PC-9 (cell line): ENCODE data around the gene KLF2. TPM values are rescaled to one million over a fixed set of nuclear protein-coding genes. Genes with fewer than 3 reads are reported as not detected.

ENCODE experiments used
- BruUV-seq: library from RNA; stranded (reverse); fragments of 400-500 nt; replicated peaks from 2 replicates; lab custom pipeline; 2021; lab: Mats Ljungman, UMichigan
- CTCF ChIA-PET: fragments of 300-600 bp; sonication (Branson Sonifier 250); formaldehyde crosslinking; loops from one replicate; lab custom pipeline; 2022; ENCODE audit warnings: antibody characterized with exemption; lab: Charles Lee
- POLR2A ChIA-PET: fragments of 300-600 bp; sonication (Branson Sonifier 250); formaldehyde crosslinking; loops from one replicate; lab custom pipeline; 2022; ENCODE audit warnings: antibody characterized with exemption; ENCODE audit not compliant: unreplicated experiment; lab: Charles Lee
- DNase-seq, 2 experiments: peaks; one replicate each; pipeline versions ENCODE4 v3.0.0 to v3.0.0-alpha.2; 2015 to 2022; ENCODE audit warnings: mixed read lengths in 1 of 2
- H2AFZ ChIP-seq: fragments of 200-600 bp; sonication (generic); 2 replicates; pipeline ENCODE4 v1.8.1; 2017; ENCODE audit warnings: antibody characterized with exemption
- H3F3A ChIP-seq: fragments of 200-600 bp; sonication (generic); 2 replicates; pipeline ENCODE4 v1.8.1; 2017; ENCODE audit warnings: antibody characterized with exemption, mild to moderate bottlenecking, low read depth; ENCODE audit not compliant: insufficient read depth
- H3K27ac ChIP-seq: fragments of 200-600 bp; sonication (generic); 2 replicates; pipeline ENCODE4 v1.6.1; 2016; ENCODE audit warnings: mixed run types
- H3K27me3 ChIP-seq: fragments of 200-600 bp; sonication (generic); 2 replicates; pipeline ENCODE4 v1.6.1; 2016; ENCODE audit warnings: low read depth, mixed run types; ENCODE audit not compliant: insufficient read depth
- H3K36me3 ChIP-seq: fragments of 200-600 bp; sonication (generic); 2 replicates; pipeline ENCODE4 v1.6.1; 2016; ENCODE audit warnings: low read depth, mixed run types
- H3K4me1 ChIP-seq: fragments of 200-600 bp; sonication (generic); replicated peaks from 2 replicates; pipeline ENCODE4 v1.6.1; 2016; ENCODE audit warnings: mixed run types; ENCODE audit not compliant: insufficient read depth
- H3K4me2 ChIP-seq: fragments of 200-600 bp; sonication (generic); 2 replicates; pipeline ENCODE4 v1.6.1; 2017; ENCODE audit warnings: mixed run types
- H3K4me3 ChIP-seq: fragments of 200-600 bp; sonication (generic); 2 replicates; pipeline ENCODE4 v1.6.1; 2016; ENCODE audit warnings: mixed run types
- H3K79me2 ChIP-seq: fragments of 200-600 bp; sonication (generic); 2 replicates; pipeline ENCODE4 v1.6.1; 2017; ENCODE audit warnings: low read depth, mixed run types
- H3K9me2 ChIP-seq: fragments of 200-600 bp; sonication (generic); 2 replicates; pipeline ENCODE4 v1.8.1; 2017; ENCODE audit warnings: mild to moderate bottlenecking; ENCODE audit not compliant: insufficient read depth
- H3K9me3 ChIP-seq: fragments of 200-600 bp; sonication (generic); 2 replicates; pipeline ENCODE4 v1.8.1; 2016; ENCODE audit warnings: low read depth; ENCODE audit not compliant: insufficient read depth
- H4K20me1 ChIP-seq: fragments of 200-600 bp; sonication (generic); 2 replicates; pipeline ENCODE4 v1.8.1; 2017; ENCODE audit not compliant: insufficient read depth
- EZH2 ChIP-seq: fragments of 200-600 bp; sonication (generic); IDR thresholded peaks from 2 replicates; pipeline ENCODE4 v1.8.0; 2017; ENCODE audit warnings: antibody characterized with exemption, low read depth
- intact Hi-C: fragments of 100-400 bp; cut with micrococcal nuclease; formaldehyde crosslinking; loops from one replicate; pipeline ENCODE4 v1.10.0; 2022; ENCODE audit not compliant: unreplicated experiment
- total RNA-seq: library from RNA; stranded (reverse); gene quantifications from 2 replicates; pipeline ENCODE4 v1.2.3, GENCODE V29; 2021
- TF ChIP-seq, protein P1 (sequence below): fragments of 200-600 bp; sonication (generic); conservative IDR thresholded peaks from 2 replicates; pipeline ENCODE4 v1.6.1; 2017; ENCODE audit warnings: mixed run types, antibody characterized with exemption, mild to moderate bottlenecking, moderate library complexity

Gene KLF2
- total RNA-seq, 1 experiment from 2014 or later, result 1.6 TPM

DNA sequence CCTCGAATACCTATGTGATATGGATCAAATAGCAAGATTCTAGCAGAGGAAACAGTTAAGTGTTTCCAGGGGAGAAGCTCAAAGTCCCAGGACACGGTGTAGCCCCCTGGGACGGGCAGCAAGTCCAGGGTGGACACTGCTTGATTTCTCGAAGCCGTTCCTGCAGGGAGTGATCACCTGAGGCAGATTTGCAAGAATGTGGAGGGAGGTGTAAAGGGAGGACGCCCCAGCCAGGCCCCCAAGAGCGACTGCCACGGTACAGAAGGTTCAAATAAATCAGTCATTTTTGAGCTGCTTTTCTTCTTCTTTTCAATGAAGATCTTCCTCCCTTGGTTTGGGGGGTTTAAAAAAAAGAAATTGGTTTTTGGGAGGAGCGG is 41.4 kb downstream of the KLF2 start:
- TF ChIP-seq, protein P1, sequence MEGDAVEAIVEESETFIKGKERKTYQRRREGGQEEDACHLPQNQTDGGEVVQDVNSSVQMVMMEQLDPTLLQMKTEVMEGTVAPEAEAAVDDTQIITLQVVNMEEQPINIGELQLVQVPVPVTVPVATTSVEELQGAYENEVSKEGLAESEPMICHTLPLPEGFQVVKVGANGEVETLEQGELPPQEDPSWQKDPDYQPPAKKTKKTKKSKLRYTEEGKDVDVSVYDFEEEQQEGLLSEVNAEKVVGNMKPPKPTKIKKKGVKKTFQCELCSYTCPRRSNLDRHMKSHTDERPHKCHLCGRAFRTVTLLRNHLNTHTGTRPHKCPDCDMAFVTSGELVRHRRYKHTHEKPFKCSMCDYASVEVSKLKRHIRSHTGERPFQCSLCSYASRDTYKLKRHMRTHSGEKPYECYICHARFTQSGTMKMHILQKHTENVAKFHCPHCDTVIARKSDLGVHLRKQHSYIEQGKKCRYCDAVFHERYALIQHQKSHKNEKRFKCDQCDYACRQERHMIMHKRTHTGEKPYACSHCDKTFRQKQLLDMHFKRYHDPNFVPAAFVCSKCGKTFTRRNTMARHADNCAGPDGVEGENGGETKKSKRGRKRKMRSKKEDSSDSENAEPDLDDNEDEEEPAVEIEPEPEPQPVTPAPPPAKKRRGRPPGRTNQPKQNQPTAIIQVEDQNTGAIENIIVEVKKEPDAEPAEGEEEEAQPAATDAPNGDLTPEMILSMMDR, result no peak
- no peak for TF ChIP-seq EZH2
- intact Hi-C loops, result no loop called here
- Histone ChIP-seq H3K36me3 (no peaks in the 10 kb centered on the region), H3F3A (0 out of 2 replicates have a peak, but pooled peaks cover 5% of the 10 kb centered on the region), H3K4me1 (no peaks in the 10 kb centered on the region), H4K20me1 (no peaks in the 10 kb centered on the region), H3K27ac (no peak overlapping the region), H3K4me2 (no peak overlapping the region), H3K4me3 (no peak overlapping the region), H3K9me3 (no peaks in the 10 kb centered on the region), H3K27me3 (no peaks in the 10 kb centered on the region), H3K9me2 (no peaks in the 10 kb centered on the region), H3K79me2 (no peaks in the 10 kb centered on the region), H2AFZ (no peak overlapping the region)
- CTCF ChIA-PET, result no interaction called here
- POLR2A ChIA-PET, result no interaction called here
- BruUV-seq, result no TSS peak
- no peak for DNase-seq

DNA sequence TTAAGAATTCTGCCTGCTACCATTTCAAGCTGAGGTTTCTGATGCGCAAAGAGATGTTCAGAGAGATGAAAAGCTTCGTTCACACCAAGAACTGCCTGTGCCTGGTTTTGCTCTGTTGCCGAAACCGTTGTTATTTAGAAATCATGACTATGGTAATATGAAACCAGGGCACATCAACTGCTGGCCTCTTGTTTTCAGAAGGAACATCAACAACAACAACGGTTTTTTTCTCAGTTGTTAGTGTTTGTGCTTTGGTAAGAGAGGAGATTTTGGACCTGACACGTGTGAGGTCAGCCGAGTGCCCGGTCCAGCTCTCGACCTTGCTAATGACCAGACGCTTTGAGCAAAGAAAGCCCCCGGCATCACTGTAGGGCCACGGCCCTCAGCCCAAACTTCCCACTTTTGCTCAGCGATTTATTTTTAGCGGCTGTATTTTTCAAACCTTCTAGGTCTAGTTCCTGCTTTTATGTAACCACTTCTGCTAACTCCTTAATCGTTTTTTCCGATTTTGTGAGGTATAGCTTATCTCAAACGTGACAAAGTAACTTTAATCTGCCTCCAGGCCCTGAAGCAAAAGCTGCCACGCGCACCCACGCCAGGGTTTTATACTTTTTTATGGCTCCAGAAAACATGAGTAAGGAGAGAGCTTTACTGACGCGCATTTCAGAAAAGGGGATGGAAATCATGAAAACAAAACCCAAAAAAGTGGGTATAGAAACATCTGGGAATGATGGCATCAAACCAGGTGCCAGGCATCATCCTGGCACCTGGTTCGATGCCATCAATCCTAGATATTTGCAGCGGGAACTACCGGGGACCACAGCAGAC is 42.0 kb downstream of the KLF2 start:
- POLR2A ChIA-PET, result no interaction called here
- Histone ChIP-seq H4K20me1 (no peaks in the 10 kb centered on the region), H3K27ac (no peak overlapping the region), H3K27me3 (no peaks in the 10 kb centered on the region), H3K4me3 (no peak overlapping the region), H3K9me2 (no peaks in the 10 kb centered on the region), H3K9me3 (no peaks in the 10 kb centered on the region), H3F3A (0 out of 2 replicates have a peak, but pooled peaks cover 5% of the 10 kb centered on the region), H2AFZ (no peak overlapping the region), H3K79me2 (no peaks in the 10 kb centered on the region), H3K4me1 (no peaks in the 10 kb centered on the region), H3K4me2 (no peak overlapping the region), H3K36me3 (no peaks in the 10 kb centered on the region)
- no TSS peak for BruUV-seq
- no peak for DNase-seq
- intact Hi-C loops, result no loop called here
- CTCF ChIA-PET, result no interaction called here
- no peak for TF ChIP-seq EZH2
- TF ChIP-seq, protein P1, result no peak

DNA sequence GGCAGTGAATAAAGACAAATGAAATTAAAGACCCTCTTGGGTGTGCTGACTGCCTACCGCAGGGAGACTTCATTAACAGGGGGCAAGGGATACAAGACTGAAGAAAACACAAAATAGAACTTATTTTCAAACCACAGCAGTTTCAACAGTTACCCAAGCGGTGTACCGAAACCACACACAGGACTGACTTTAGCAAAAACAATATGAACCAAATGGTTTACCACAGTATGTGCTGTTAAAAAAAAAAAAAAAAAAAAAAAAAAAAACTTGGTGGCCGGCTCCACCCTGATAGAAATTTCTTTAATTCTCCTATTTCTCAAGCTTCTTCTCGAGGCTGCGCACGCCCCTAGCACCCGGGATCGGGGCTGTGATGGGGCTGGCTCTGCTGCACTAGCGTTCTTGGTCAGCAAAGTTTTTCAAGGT is 42.6 kb downstream of the KLF2 start:
- no peak overlapping the region for H3K4me2 ChIP-seq
- BruUV-seq, result no TSS peak
- no peaks in the 10 kb centered on the region for H3K27me3 ChIP-seq
- TF ChIP-seq EZH2, result no peak
- TF ChIP-seq, protein P1, result no peak
- intact Hi-C loops, result no loop called here
- 0 out of 2 replicates have a peak, but pooled peaks cover under 1% of the 10 kb centered on the region for H3F3A ChIP-seq
- H3K4me3 ChIP-seq, result no peak overlapping the region
- POLR2A ChIA-PET, result no interaction called here
- H3K36me3 ChIP-seq, result no peaks in the 10 kb centered on the region
- no peaks in the 10 kb centered on the region for H3K9me2 ChIP-seq
- no peak overlapping the region for H2AFZ ChIP-seq
- H3K27ac ChIP-seq, result no peak overlapping the region
- no peaks in the 10 kb centered on the region for H3K9me3 ChIP-seq
- no peaks in the 10 kb centered on the region for H3K79me2 ChIP-seq
- H4K20me1 ChIP-seq, result no peaks in the 10 kb centered on the region
- CTCF ChIA-PET, result no interaction called here
- DNase-seq, result no peak
- H3K4me1 ChIP-seq, result no peaks in the 10 kb centered on the region
